HL-60 (cell line): ENCODE data around the gene CHRNA3.

Experiments used
- DNase-seq, 2 experiments: peaks; one replicate each; pipeline ENCODE4 v3.0.0-alpha.2; 2010 to 2020; ENCODE audit warnings: low read depth in 1 of 2, low spot score in 1 of 2
- H3K27ac ChIP-seq: fragments of 250-450 bp; sonication (Bioruptor Pico); replicated peaks from 2 replicates; pipeline ENCODE4 v1.5.1; 2020; ENCODE audit warnings: mild to moderate bottlenecking, moderate library complexity
- H3K27me3 ChIP-seq: fragments of 250-450 bp; sonication (Bioruptor Pico); 2 replicates; pipeline ENCODE4 v1.5.1; 2021; ENCODE audit warnings: mild to moderate bottlenecking, moderate library complexity; ENCODE audit not compliant: insufficient read depth, poor library complexity, severe bottlenecking
- H3K4me3 ChIP-seq: replicated peaks from 2 replicates; pipeline ENCODE4 v1.5.1; 2011; ENCODE audit warnings: mild to moderate bottlenecking, control low read depth, low read length; ENCODE audit not compliant: insufficient read depth
- GABPA ChIP-seq: IDR thresholded peaks from 2 replicates; pipeline ENCODE4 v1.6.1; 2012; ENCODE audit warnings: low read depth
- POLR2AphosphoS5 ChIP-seq: IDR thresholded peaks from 2 replicates; pipeline ENCODE4 v1.6.1; 2012; ENCODE audit warnings: low read depth
- SPI1 ChIP-seq: IDR thresholded peaks from 2 replicates; pipeline ENCODE4 v1.6.1; 2012; ENCODE audit warnings: low read depth, mild to moderate bottlenecking, borderline replicate concordance
- TF ChIP-seq, protein P1 (sequence below): IDR thresholded peaks from one replicate; pipeline ENCODE4 v1.5.1; 2011; ENCODE audit warnings: low read length, control low read depth, inconsistent platforms; ENCODE audit not compliant: insufficient read depth
- TF ChIP-seq, protein P2 (sequence below): IDR thresholded peaks from 2 replicates; pipeline ENCODE4 v1.6.1; 2012; ENCODE audit warnings: low read depth; ENCODE audit not compliant: insufficient replicate concordance

Gene CHRNA3

DNA sequence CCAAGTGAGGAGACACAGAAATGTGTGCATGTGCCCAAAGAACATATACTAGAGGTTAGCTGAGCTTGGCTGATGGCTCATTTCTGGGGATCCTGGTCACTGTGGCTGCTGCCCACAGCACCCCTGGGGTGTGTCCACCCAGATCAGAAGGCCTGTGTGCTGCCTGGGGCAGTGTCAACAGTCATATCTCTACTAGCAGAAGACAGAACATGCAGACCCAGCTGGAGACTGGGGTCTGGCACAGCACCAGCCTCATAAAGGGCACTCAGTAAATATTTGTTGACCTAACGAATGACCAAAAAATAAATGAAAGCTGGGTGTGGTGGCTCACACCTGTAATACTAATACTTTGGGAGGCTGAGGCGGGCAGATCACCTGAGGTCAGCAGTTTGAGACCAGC is 16.4 kb downstream of the CHRNA3 start:
- Histone ChIP-seq H3K4me3 (no peak overlapping the region), H3K27me3 (no peaks in the 10 kb centered on the region), H3K27ac (no peak overlapping the region)
- no peak for DNase-seq
- TF ChIP-seq, protein P1, sequence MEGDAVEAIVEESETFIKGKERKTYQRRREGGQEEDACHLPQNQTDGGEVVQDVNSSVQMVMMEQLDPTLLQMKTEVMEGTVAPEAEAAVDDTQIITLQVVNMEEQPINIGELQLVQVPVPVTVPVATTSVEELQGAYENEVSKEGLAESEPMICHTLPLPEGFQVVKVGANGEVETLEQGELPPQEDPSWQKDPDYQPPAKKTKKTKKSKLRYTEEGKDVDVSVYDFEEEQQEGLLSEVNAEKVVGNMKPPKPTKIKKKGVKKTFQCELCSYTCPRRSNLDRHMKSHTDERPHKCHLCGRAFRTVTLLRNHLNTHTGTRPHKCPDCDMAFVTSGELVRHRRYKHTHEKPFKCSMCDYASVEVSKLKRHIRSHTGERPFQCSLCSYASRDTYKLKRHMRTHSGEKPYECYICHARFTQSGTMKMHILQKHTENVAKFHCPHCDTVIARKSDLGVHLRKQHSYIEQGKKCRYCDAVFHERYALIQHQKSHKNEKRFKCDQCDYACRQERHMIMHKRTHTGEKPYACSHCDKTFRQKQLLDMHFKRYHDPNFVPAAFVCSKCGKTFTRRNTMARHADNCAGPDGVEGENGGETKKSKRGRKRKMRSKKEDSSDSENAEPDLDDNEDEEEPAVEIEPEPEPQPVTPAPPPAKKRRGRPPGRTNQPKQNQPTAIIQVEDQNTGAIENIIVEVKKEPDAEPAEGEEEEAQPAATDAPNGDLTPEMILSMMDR = no peak
- TF ChIP-seq SPI1 (no peak), GABPA (no peak), POLR2AphosphoS5 (no peak)
- TF ChIP-seq, protein P2, sequence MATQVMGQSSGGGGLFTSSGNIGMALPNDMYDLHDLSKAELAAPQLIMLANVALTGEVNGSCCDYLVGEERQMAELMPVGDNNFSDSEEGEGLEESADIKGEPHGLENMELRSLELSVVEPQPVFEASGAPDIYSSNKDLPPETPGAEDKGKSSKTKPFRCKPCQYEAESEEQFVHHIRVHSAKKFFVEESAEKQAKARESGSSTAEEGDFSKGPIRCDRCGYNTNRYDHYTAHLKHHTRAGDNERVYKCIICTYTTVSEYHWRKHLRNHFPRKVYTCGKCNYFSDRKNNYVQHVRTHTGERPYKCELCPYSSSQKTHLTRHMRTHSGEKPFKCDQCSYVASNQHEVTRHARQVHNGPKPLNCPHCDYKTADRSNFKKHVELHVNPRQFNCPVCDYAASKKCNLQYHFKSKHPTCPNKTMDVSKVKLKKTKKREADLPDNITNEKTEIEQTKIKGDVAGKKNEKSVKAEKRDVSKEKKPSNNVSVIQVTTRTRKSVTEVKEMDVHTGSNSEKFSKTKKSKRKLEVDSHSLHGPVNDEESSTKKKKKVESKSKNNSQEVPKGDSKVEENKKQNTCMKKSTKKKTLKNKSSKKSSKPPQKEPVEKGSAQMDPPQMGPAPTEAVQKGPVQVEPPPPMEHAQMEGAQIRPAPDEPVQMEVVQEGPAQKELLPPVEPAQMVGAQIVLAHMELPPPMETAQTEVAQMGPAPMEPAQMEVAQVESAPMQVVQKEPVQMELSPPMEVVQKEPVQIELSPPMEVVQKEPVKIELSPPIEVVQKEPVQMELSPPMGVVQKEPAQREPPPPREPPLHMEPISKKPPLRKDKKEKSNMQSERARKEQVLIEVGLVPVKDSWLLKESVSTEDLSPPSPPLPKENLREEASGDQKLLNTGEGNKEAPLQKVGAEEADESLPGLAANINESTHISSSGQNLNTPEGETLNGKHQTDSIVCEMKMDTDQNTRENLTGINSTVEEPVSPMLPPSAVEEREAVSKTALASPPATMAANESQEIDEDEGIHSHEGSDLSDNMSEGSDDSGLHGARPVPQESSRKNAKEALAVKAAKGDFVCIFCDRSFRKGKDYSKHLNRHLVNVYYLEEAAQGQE = no peak

GRCh38 chr15:78603467-78603866 is 17.3 kb downstream of the CHRNA3 start:
- DNase-seq = no peak
- Histone ChIP-seq H3K27me3 (no peaks in the 10 kb centered on the region), H3K27ac (no peak overlapping the region), H3K4me3 (no peak overlapping the region)
- no peak for TF ChIP-seq POLR2AphosphoS5
- TF ChIP-seq, protein P1 = no peak

DNA sequence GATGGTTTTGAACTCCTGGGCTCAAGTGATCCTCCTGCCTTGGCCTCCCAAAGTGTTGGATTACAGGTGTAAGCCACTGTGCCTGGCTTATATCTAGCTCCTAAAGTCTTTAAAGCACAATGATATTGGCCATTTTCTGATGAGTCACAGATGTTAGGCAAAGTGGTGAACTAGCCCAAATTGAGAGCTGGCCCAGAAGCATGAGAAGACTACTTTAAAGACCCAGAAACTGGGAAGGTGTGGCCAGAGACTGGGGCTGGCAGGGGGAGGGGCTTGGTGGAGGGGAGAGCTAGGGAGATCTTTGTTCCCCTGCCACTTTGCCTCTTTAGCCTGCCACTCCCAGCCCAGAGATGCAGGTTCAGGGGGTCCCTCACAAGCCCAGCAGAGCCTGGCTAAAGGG is 21.6 kb downstream of the CHRNA3 start:
- TF ChIP-seq, protein P2 = no peak
- TF ChIP-seq GABPA (no peak), SPI1 (no peak), POLR2AphosphoS5 (no peak)
- TF ChIP-seq, protein P1 = no peak
- DNase-seq = no peak
- H3K27me3 ChIP-seq = peaks cover under 1% of the 10 kb centered on the region
- H3K4me3 ChIP-seq = no peak overlapping the region
- no peak overlapping the region for H3K27ac ChIP-seq

- Histone ChIP-seq H3K27ac (no peak overlapping the region), H3K27me3 (peaks cover 2% of the 10 kb centered on the region), H3K4me3 (no peak overlapping the region)
- DNase-seq = no peak
- TF ChIP-seq, protein P1 = no peak
- TF ChIP-seq GABPA = no peak
- TF ChIP-seq, protein P2 = no peak
- TF ChIP-seq POLR2AphosphoS5 = no peak
- TF ChIP-seq SPI1 = no peak
These were observed 22.4 kb downstream of the CHRNA3 start for GRCh38 chr15:78598348-78598747.
